WERI-Rb-1 (cell line): ENCODE measurements around the gene SRSF1.

Experiments
- DNase-seq: peaks from one replicate; pipeline ENCODE4 v3.0.0-alpha.2; 2020
- H3K27ac ChIP-seq: fragments of 250-450 bp; sonication (Bioruptor Pico); 2 replicates; pipeline ENCODE4 v1.5.1; 2020; ENCODE audit warnings: mild to moderate bottlenecking, moderate library complexity
- H3K27me3 ChIP-seq: fragments of 250-450 bp; sonication (Bioruptor Pico); 2 replicates; pipeline ENCODE4 v1.5.1; 2021; ENCODE audit warnings: mild to moderate bottlenecking, low read depth, moderate library complexity; ENCODE audit not compliant: insufficient read depth, severe bottlenecking
- H3K36me3 ChIP-seq: fragments of 250-450 bp; sonication (Bioruptor Pico); 2 replicates; pipeline ENCODE4 v1.5.1; 2020; ENCODE audit warnings: mild to moderate bottlenecking, moderate library complexity
- H3K4me3 ChIP-seq: 2 replicates; pipeline ENCODE4 v1.5.1; 2011; ENCODE audit warnings: low read depth, mild to moderate bottlenecking, control low read depth, low read length
- H3K9me3 ChIP-seq: fragments of 250-450 bp; sonication (Bioruptor Pico); 2 replicates; pipeline ENCODE4 v1.5.1; 2021; ENCODE audit warnings: mild to moderate bottlenecking, moderate library complexity; ENCODE audit not compliant: severe bottlenecking
- TF ChIP-seq, protein P1 (sequence below): IDR thresholded peaks from 2 replicates; pipeline ENCODE4 v1.5.1; 2011; ENCODE audit warnings: low read depth, mild to moderate bottlenecking, control low read depth, inconsistent platforms, low read length

SRSF1 gene

DNA sequence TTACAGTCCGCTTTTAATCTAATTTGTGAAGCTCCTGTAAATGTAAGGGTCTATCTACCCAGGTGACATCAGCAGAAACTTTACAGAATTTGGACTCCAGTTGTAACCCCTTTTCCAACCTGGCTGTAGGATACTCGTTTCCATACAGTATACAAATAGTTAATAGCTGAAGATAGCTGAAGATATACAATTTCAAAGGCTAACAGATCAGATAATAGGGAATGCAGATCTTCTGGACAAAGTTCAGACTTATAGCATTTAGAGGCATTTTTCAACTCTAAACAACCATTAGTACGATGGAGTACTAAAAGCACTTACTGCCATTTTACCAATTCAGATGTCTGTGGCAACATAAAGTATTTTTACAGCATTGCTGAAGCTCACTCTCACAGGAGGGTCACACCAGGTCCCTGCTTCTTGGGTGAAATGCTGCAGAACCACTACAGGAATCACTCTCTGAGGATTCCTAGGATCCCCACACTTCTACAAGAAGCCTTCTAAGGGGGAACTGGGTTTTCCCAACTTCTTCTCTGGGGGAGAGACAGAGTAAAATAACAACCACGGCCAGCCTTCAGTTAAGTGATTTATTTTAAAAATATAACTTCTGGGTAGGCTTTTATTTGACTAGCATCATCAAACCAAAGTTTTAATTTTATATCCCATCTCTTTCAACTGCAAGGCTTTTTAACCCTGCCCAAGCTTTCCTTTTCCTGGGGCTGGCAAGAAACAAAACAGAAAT lies 21.9 kb downstream of the SRSF1 start:
- no peak overlapping the region; the same call in 1 of the 2 replicates for H3K27ac ChIP-seq
- H3K27me3 ChIP-seq: no peaks in the 10 kb centered on the region
- H3K9me3 ChIP-seq: no peaks in the 10 kb centered on the region
- no peak for DNase-seq
- H3K36me3 ChIP-seq: peaks cover 63% of the 10 kb centered on the region
- no peak overlapping the region for H3K4me3 ChIP-seq
- TF ChIP-seq, protein P1, sequence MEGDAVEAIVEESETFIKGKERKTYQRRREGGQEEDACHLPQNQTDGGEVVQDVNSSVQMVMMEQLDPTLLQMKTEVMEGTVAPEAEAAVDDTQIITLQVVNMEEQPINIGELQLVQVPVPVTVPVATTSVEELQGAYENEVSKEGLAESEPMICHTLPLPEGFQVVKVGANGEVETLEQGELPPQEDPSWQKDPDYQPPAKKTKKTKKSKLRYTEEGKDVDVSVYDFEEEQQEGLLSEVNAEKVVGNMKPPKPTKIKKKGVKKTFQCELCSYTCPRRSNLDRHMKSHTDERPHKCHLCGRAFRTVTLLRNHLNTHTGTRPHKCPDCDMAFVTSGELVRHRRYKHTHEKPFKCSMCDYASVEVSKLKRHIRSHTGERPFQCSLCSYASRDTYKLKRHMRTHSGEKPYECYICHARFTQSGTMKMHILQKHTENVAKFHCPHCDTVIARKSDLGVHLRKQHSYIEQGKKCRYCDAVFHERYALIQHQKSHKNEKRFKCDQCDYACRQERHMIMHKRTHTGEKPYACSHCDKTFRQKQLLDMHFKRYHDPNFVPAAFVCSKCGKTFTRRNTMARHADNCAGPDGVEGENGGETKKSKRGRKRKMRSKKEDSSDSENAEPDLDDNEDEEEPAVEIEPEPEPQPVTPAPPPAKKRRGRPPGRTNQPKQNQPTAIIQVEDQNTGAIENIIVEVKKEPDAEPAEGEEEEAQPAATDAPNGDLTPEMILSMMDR: no peak

DNA sequence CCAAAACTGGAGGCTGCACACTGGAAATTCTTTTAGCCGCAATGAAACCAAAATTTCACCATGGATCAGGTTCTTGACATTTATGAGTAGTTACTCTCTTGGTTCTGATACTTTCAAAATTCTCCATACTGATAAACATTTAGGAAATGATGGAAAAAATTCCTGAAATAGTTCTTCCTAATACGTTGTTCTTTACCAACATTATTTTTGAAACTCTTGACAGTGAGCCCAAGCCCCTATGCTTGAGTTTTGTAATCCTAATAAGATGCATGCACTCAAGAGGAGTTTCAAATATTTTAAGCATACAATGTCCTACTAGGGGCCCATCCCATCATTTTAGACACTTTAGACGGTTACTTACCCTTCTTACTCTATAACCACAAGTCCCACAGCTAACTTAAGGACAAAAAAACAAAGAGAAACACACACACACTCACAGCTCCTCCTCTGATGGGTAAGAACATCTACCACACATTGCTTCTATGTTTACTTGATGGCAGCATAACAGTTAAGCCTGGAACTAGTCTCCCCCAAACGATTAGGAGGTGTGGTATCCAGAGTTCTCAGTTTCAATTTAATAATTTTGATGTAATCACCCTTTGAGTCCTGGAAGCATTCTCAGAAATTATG lies 22.7 kb downstream of the SRSF1 start:
- H3K36me3 ChIP-seq: peaks cover 67% of the 10 kb centered on the region
- H3K27me3 ChIP-seq: no peaks in the 10 kb centered on the region
- DNase-seq: no peak
- TF ChIP-seq, protein P1: no peak
- no peaks in the 10 kb centered on the region for H3K9me3 ChIP-seq
- H3K27ac ChIP-seq: no peak overlapping the region
- H3K4me3 ChIP-seq: no peak overlapping the region

DNA sequence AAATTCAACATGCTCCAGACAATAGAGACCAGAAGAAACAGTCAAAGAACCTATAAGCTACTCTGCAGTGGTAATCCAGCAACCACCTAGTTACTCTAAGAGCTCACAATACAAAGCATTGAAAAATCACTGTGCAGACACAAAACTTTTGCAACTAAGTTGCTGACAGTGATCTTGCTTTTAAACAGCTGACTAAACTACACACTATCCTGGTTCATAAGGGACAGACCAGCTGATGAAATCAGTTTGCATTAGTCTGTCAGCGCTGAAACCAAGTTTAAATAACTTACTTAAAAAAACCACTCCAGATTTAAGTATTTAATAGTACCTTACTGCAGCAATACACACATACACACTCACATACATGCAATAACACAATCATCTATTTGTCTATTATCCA lies 23.6 kb downstream of the SRSF1 start:
- Histone ChIP-seq H3K27me3 (no peaks in the 10 kb centered on the region), H3K4me3 (no peak overlapping the region), H3K27ac (no peak overlapping the region), H3K36me3 (peaks cover 74% of the 10 kb centered on the region), H3K9me3 (no peaks in the 10 kb centered on the region)
- TF ChIP-seq, protein P1: no peak
- no peak for DNase-seq

DNA sequence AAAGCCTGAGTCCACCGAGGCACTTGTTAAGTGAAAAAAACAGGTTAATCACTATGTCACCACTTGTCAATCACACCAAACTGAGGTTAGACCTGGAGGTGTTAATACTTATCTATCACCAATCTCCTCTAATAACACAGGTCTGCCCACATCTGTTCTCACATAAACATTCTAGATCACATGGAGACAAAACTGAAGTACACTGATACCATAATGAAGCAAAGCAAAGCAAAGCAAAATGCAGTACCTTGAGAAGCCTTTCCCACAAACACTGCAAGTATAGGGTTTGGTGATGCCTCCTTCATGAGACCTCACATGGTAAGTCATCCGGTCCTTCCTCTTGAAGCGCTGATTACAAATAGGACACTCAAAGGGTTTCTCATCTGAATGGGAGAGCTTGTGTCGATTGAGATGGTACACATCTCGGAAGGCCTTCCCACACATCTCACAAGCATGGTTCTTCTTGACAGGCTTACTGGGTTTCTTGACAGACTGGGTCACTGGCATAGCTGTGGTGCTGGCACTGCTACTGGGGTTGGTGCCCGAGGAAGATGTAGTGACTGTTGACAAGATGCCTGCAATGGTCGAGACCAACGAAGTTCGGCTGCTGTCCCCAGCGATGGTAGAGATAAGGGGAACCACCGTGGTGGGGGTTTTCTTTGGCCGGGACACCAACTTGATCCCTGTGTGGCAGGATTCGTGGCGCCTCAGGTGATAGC lies 24.4 kb downstream of the SRSF1 start:
- Histone ChIP-seq H3K27ac (no peak overlapping the region), H3K36me3 (peaks cover 81% of the 10 kb centered on the region), H3K27me3 (no peaks in the 10 kb centered on the region), H3K4me3 (no peak overlapping the region), H3K9me3 (no peaks in the 10 kb centered on the region)
- DNase-seq: no peak
- TF ChIP-seq, protein P1: no peak

DNA sequence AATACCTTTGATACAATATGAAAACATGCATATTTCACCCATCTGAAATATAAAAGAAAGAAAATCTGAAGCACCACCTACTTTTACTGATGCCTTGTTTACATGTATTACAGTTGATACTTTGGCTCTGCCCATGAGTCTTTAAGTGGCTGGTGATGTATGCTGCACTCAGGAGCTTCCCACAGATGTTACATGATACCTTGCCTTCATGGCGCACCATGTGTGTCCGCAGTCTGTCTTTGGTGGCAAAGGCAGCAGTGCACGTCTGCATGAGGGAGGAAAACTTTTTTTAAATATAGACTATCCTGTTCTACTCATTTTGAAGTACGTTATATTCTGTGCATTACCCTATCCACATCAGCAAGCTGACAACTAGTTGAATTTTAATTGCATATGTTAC lies 26.5 kb downstream of the SRSF1 start:
- Histone ChIP-seq H3K36me3 (peaks cover 94% of the 10 kb centered on the region), H3K4me3 (no peak overlapping the region), H3K27ac (no peak overlapping the region), H3K9me3 (no peaks in the 10 kb centered on the region), H3K27me3 (no peaks in the 10 kb centered on the region)
- TF ChIP-seq, protein P1: no peak
- no peak for DNase-seq
